Measurements from ENCODE around the gene ACOX3.

GRCh38 chr4:8369426-8370105 is 71.0 kb downstream of the ACOX3 start:
- TF ChIP-seq, protein P1, sequence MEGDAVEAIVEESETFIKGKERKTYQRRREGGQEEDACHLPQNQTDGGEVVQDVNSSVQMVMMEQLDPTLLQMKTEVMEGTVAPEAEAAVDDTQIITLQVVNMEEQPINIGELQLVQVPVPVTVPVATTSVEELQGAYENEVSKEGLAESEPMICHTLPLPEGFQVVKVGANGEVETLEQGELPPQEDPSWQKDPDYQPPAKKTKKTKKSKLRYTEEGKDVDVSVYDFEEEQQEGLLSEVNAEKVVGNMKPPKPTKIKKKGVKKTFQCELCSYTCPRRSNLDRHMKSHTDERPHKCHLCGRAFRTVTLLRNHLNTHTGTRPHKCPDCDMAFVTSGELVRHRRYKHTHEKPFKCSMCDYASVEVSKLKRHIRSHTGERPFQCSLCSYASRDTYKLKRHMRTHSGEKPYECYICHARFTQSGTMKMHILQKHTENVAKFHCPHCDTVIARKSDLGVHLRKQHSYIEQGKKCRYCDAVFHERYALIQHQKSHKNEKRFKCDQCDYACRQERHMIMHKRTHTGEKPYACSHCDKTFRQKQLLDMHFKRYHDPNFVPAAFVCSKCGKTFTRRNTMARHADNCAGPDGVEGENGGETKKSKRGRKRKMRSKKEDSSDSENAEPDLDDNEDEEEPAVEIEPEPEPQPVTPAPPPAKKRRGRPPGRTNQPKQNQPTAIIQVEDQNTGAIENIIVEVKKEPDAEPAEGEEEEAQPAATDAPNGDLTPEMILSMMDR (IDR thresholded peaks at IDR 0.05; ENCODE audit: low read depth, low read length, missing input control), result no peak
- TF ChIP-seq YY1 (IDR thresholded peaks at IDR 0.05) (no peak), REST (IDR thresholded peaks at IDR 0.05) (no peak), GABPA (IDR thresholded peaks at IDR 0.05 in 1 of 2, conservative IDR thresholded peaks at IDR 0.05 in 1 of 2) (no peak), RAD21 (IDR thresholded peaks at IDR 0.05) (no peak), TAF1 (conservative IDR thresholded peaks at IDR 0.05) (no peak), EGR1 (IDR thresholded peaks at IDR 0.05; ENCODE audit: low read depth in 2 of 2) (no peak), MAX (IDR thresholded peaks at IDR 0.05) (no peak), HNF4A (conservative IDR thresholded peaks at IDR 0.05) (no peak), JUND (IDR thresholded peaks at IDR 0.05) (no peak), NR2F2 (IDR thresholded peaks at IDR 0.05) (no peak)
- TF ChIP-seq, protein P2, sequence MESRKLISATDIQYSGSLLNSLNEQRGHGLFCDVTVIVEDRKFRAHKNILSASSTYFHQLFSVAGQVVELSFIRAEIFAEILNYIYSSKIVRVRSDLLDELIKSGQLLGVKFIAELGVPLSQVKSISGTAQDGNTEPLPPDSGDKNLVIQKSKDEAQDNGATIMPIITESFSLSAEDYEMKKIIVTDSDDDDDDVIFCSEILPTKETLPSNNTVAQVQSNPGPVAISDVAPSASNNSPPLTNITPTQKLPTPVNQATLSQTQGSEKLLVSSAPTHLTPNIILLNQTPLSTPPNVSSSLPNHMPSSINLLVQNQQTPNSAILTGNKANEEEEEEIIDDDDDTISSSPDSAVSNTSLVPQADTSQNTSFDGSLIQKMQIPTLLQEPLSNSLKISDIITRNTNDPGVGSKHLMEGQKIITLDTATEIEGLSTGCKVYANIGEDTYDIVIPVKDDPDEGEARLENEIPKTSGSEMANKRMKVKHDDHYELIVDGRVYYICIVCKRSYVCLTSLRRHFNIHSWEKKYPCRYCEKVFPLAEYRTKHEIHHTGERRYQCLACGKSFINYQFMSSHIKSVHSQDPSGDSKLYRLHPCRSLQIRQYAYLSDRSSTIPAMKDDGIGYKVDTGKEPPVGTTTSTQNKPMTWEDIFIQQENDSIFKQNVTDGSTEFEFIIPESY (IDR thresholded peaks at IDR 0.05), result no peak
- TF ChIP-seq, protein P3, sequence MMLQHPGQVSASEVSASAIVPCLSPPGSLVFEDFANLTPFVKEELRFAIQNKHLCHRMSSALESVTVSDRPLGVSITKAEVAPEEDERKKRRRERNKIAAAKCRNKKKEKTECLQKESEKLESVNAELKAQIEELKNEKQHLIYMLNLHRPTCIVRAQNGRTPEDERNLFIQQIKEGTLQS (IDR thresholded peaks at IDR 0.05), result no peak

Measured in liver (tissue), 3 donors.